ENCODE data around the gene CSGALNACT2. TPM values are rescaled to one million over a fixed set of nuclear protein-coding genes. Genes with fewer than 3 reads are reported as not detected.

CSGALNACT2 gene
- total and polyA plus RNA-seq, 4 experiments from 2014 or later = 21.1 to 48.2 (median 34.4) TPM

Other genes with a start within 250 kb of the CSGALNACT2 start
- not detected for gene RET, start 61.4 kb upstream of the CSGALNACT2 start, total RNA-seq
- not detected for gene RET, start 61.4 kb upstream of the CSGALNACT2 start, polyA plus RNA-seq
- gene RASGEF1A, start 128.6 kb downstream of the CSGALNACT2 start, total RNA-seq = 1 to 10 TPM; 6.5 to 7.4 TPM
- gene RASGEF1A, start 128.6 kb downstream of the CSGALNACT2 start, polyA plus RNA-seq = 1 to 10 TPM; 1.3 to 3.4 TPM
- gene FXYD4, start 233.2 kb downstream of the CSGALNACT2 start, total RNA-seq = not detected
- not detected for gene FXYD4, start 233.2 kb downstream of the CSGALNACT2 start, polyA plus RNA-seq

All from CD4-positive, alpha-beta memory T cell (primary cell).